NCI-H2081 (cell line): ENCODE data around the gene BNIP2.
"Not testable (repeated sequence)": the region's sequence is repeated elsewhere in the genome, so short reads cannot be mapped to it uniquely, and the experiment has no call there.

Experiments used
- DNase-seq, 2 experiments: peaks; one replicate each; lab custom pipeline; 2025; lab: John Stamatoyannopoulos, UW

The BNIP2 gene

GRCh38 chr15:59688423-59688781 is 718 bp downstream of the BNIP2 start:
- DNase-seq, result peak in 1 of 2 experiments; percentile 49

GRCh38 chr15:59687836-59688235 is 1.3 kb downstream of the BNIP2 start:
- DNase-seq, result no peak

DNA sequence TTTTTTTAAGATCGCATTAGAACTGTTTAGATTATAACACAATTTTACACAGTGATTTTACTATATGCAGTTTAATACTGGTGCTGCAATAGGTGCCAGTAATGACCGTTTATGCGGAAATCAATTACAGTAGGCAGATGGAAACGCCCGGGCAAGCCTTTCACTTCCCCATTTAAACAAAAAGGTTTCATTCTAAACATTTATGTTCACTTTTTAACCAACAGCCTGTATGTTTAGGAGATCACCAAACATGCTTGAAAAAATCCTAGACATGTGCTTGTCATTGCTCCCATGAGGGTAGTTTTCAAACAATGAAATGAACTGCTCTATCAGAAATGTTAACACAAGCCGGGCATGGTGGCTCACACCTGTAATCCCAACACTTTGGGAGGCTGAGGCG is 2.7 kb downstream of the BNIP2 start:
- no peak for DNase-seq

DNA sequence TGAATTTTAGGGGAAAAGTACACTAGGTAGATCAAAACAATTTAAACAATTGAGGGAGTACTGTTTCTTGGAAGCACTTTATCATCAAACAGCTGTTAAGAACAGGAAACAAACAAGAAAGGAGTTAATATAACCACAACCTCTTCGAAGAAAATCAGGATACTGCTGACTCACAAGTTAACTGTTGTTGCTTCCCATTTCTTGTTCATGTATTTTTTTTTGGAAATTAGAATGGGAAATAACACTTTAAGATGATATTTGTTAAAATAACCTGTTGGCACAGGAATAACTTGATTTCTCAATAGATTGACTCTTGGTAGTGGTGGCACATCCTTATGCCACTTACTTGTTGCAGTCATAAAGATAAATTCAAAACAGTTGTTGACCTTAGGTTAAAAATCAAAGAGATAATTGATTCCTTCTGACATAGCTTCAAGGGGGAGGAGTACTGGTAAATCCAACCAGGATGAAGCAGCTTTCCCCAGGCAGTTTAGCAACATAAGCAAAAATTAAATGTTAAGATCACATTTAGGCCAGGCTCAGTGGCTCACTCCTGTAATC is 3.3 kb downstream of the BNIP2 start:
- no peak for DNase-seq

GRCh38 chr15:59680870-59681269 is 8.2 kb downstream of the BNIP2 start:
- DNase-seq, result no peak

GRCh38 chr15:59680346-59680745 is 8.8 kb downstream of the BNIP2 start:
- no peak for DNase-seq

DNA sequence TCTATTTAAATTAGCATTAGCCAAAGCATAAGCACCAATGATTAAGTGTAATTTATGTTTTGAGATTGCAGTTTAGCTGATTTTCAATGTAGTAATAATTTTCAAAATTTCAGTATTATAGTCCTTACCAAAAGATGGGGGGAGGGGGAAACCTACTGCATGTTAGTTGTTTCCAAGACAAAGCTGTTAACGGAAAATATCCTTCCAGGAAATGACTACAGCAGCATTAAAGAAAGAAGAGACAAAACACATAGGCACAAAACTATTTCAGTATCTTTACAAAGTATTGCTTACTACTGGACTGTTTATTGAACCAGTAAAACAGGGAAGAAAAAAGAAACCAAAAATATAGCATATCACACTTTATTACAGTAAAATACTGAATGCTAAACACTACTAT is 10.5 kb downstream of the BNIP2 start:
- DNase-seq, result no peak

GRCh38 chr15:59678172-59678571 is 10.9 kb downstream of the BNIP2 start:
- DNase-seq, result no peak

GRCh38 chr15:59676565-59676964 is 12.6 kb downstream of the BNIP2 start:
- no peak for DNase-seq

GRCh38 chr15:59674361-59674877 is 14.7 kb downstream of the BNIP2 start:
- DNase-seq, result no peak

DNA sequence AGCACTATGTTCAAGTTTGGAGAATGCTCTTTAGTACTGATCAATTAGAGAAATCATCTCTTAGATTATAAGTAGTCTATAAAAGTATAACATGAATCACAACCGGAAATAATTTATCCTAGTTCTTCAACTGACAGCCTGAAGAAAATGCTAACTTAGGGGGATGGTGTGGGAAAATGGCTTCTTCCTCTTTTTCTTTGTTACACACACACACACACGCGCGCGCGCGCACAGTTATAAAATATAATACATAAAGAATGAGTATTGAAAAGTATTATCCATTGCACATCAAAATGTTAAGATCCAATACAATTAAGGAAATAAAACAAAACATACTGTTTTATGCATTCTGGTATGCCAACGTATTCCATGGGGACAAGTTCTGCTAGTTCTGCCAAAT is 20.6 kb downstream of the BNIP2 start:
- no peak for DNase-seq

- DNase-seq, result no peak
Observed at GRCh38 chr15:59662260-59662659, 26.9 kb downstream of the BNIP2 start.

- DNase-seq, result no peak
Observed at GRCh38 chr15:59659366-59659765, 29.8 kb downstream of the BNIP2 start.

DNA sequence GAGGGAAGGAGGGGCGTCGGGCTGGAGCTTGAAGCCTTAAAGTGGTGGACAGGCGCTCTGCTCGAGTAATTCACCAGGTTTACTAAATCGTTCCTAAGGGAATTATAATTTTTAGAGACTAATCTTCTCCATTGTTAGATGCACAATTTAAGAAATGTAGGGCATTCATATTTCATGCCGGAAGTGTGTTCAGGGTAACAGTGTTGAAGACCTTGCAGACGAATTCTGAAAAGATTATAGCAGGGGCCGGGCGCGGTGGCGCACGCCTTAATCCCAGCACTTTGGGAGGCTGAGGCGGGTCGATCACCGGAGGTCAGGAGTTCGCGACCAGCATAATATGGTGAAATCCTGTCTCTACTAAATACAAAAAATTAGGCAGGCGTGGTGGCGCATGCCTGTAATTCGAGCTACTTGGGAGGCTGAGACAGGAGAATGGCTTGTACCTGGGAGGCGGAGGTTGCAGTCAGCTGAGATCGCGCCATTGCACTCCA is 31.4 kb downstream of the BNIP2 start:
- no peak for DNase-seq

GRCh38 chr15:59656897-59657634 is 32.1 kb downstream of the BNIP2 start, which contains the start of gene GTF2A2:
GTF2A2 (minus strand) TSS chr15:59657515; CDS start chr15:59652277, 5,238 bp downstream.
- peak; percentile 90 to 96 for DNase-seq

- DNase-seq, result no peak
Observed at GRCh38 chr15:59654046-59654445, 35.1 kb downstream of the BNIP2 start.

GRCh38 chr15:59649603-59650002 is 39.5 kb downstream of the BNIP2 start:
- no peak for DNase-seq

GRCh38 chr15:59647085-59647484 is 42.0 kb downstream of the BNIP2 start:
- no peak for DNase-seq

GRCh38 chr15:59646277-59646676 is 42.8 kb downstream of the BNIP2 start:
- DNase-seq, result no peak

DNA sequence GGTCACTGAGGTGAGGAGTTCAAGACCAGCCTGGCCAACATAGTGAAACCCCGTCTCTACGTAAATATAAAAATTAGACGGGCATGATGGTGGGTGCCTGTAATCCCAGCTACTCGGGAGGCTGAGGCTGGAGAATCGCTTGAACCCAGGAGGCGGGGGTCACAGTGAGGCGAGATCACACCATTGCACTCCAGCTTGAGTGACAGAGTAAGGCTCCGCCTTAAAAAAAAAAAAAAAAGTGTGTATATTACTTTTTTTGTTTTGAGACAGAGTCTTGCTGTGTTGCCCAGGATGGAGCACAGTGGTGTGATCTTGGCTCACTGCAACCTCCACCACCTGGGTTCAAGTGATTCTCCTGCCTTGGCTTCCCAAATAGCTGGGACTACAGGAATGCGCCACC is 43.3 kb downstream of the BNIP2 start:
- DNase-seq, result not testable (repeated sequence)

DNA sequence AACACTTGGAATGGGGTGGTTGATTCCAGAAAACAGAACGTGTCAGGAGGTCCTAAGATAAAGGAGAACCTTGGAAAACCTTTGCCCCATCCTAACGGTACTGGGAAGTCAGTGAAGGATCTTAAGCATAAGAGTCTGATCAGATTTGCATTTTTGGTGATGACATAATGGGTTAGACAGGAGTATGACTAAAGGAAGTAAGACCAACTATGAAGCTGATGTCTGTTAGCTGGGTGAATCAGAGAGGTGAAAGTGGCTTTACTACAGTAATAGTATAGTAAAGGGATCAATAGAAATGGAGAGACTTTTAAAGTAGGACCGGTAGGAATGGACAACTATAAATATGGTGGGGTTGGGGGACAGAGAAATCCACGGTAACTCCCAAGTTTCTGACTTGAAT is 44.4 kb downstream of the BNIP2 start:
- DNase-seq, result no peak

- DNase-seq, result no peak
Observed at GRCh38 chr15:59642351-59642750, 46.8 kb downstream of the BNIP2 start.

- not testable (repeated sequence) for DNase-seq
Observed at GRCh38 chr15:59637507-59637906, 51.6 kb downstream of the BNIP2 start.

- DNase-seq, result no peak
Observed at GRCh38 chr15:59636184-59636583, 52.9 kb downstream of the BNIP2 start.
